Gastroesophageal sphincter (tissue), 3 donors: ENCODE data around the gene MEI4.

Experiments
- CTCF ChIP-seq, 4 experiments: fragments of 200-600 bp in 2 of 4; fragments of 450-650 bp in 2 of 4; sonication (generic) in 1 of 4; IDR thresholded peaks; one replicate each; pipeline ENCODE4 v1.5.1; 2017 to 2019; ENCODE audit warnings: antibody characterized with exemption in 4 of 4, mild to moderate bottlenecking in 2 of 4, moderate library complexity in 2 of 4
- EP300 ChIP-seq: sonication (generic); formaldehyde crosslinking; IDR thresholded peaks from one replicate; pipeline ENCODE4 v1.6.1; 2017; ENCODE audit warnings: antibody characterized with exemption, mild to moderate bottlenecking
- POLR2A ChIP-seq, 2 donors: fragments of 450-650 bp; IDR thresholded peaks; one replicate each; pipeline ENCODE4 v1.6.1; 2017; ENCODE audit warnings: antibody characterized with exemption in 2 of 2, mild to moderate bottlenecking in 2 of 2, moderate library complexity in 1 of 2
- POLR2AphosphoS5 ChIP-seq: sonication (generic); formaldehyde crosslinking; IDR thresholded peaks from one replicate; pipeline ENCODE4 v1.6.1; 2017; ENCODE audit warnings: antibody characterized with exemption

DNA sequence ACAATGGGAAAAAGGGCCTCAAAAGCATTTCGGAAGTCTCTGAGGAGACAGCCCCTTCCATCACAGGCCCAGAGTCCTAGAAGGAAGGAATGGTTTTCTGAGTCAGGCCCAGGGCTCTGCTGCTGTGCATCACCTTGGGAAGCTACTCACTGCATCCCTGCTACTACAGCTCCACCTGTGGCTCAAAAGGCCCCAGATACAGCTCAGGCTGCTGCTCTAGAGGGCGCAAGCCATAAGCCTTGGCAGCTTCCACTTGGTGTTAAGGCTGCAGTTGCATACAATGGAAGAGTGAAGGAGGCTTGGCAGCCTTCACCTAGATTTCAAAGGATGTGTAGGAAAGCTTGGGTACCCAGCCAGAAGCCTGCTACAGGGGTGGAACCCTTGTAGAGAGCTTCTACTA, 54.8 kb downstream of the MEI4 start:
- TF ChIP-seq POLR2A (IDR thresholded peaks at IDR 0.05) (no peak), CTCF (IDR thresholded peaks at IDR 0.05) (no peak), POLR2AphosphoS5 (no peak), EP300 (no peak)
